Liver (tissue), 9 donors: ENCODE data around the gene EPHB2. TPM values are rescaled to one million over a fixed set of nuclear protein-coding genes. Genes with fewer than 3 reads are reported as not detected.

Experiments
- DNase-seq: peaks from one replicate; pipeline ENCODE4 v3.0.0-alpha.2; 2017; ENCODE audit warnings: low spot score
- H3K27ac ChIP-seq, 2 donors: one replicate each; pipeline ENCODE4 v1.7.0; 2013; ENCODE audit warnings: inconsistent platforms in 2 of 2, low read length in 2 of 2, control low read depth in 1 of 2, low read depth in 1 of 2, mild to moderate bottlenecking in 1 of 2
- H3K27me3 ChIP-seq, 4 donors: one replicate each; pipeline versions ENCODE4 v1.6.1 to v1.7.0; 2013; ENCODE audit warnings: low read length in 3 of 4, inconsistent platforms in 1 of 4, mild to moderate bottlenecking in 1 of 4, moderate library complexity in 1 of 4; ENCODE audit not compliant: control insufficient read depth in 4 of 4, insufficient read depth in 4 of 4
- H3K36me3 ChIP-seq, 4 donors: one replicate each; pipeline versions ENCODE4 v1.6.1 to v1.7.0; 2013; ENCODE audit warnings: low read length in 3 of 4, mild to moderate bottlenecking in 3 of 4, low read depth in 1 of 4, moderate library complexity in 1 of 4; ENCODE audit not compliant: control insufficient read depth in 4 of 4, insufficient read depth in 3 of 4
- H3K4me1 ChIP-seq, 4 donors: one replicate each; pipeline versions ENCODE4 v1.6.1 to v1.7.0; 2013; ENCODE audit warnings: low read length in 3 of 4, mild to moderate bottlenecking in 3 of 4, moderate library complexity in 1 of 4; ENCODE audit not compliant: control insufficient read depth in 4 of 4, insufficient read depth in 4 of 4
- H3K4me3 ChIP-seq, 3 donors: one replicate each; pipeline versions ENCODE4 v1.6.1 to v1.7.0; 2013; ENCODE audit warnings: low read length in 3 of 3, control low read depth in 1 of 3, low read depth in 1 of 3, mild to moderate bottlenecking in 1 of 3
- H3K9ac ChIP-seq, 2 donors: one replicate each; pipeline ENCODE4 v1.7.0; 2013; ENCODE audit warnings: low read length in 2 of 2, mild to moderate bottlenecking in 2 of 2, moderate library complexity in 2 of 2, control low read depth in 1 of 2, low read depth in 1 of 2
- H3K9me3 ChIP-seq, 4 donors: one replicate each; pipeline versions ENCODE4 v1.6.1 to v1.7.0; 2013; ENCODE audit warnings: low read length in 3 of 4; ENCODE audit not compliant: control insufficient read depth in 4 of 4
- EGR1 ChIP-seq, 2 donors: IDR thresholded peaks; 2 replicates each; pipeline ENCODE4 v1.6.1; 2016 to 2018; ENCODE audit warnings: antibody characterized with exemption in 2 of 2, low read depth in 2 of 2
- FOXA1 ChIP-seq: IDR thresholded peaks from 2 replicates; pipeline ENCODE4 v1.6.1; 2016; ENCODE audit warnings: antibody characterized with exemption
- FOXA2 ChIP-seq: IDR thresholded peaks from 2 replicates; pipeline ENCODE4 v1.6.1; 2016; ENCODE audit warnings: antibody characterized with exemption
- GABPA ChIP-seq, 2 donors: IDR thresholded peaks in 1 of 2; conservative IDR thresholded peaks in 1 of 2; 2 replicates each; pipeline ENCODE4 v1.6.1; 2016; ENCODE audit warnings: antibody characterized with exemption in 2 of 2, mild to moderate bottlenecking in 1 of 2, moderate library complexity in 1 of 2
- HNF4A ChIP-seq, 2 donors: conservative IDR thresholded peaks; 2 replicates each; pipeline ENCODE4 v1.6.1; 2016; ENCODE audit warnings: antibody characterized with exemption in 2 of 2, mild to moderate bottlenecking in 2 of 2
- HNF4G ChIP-seq: IDR thresholded peaks from 2 replicates; pipeline ENCODE4 v1.6.1; 2016; ENCODE audit warnings: antibody characterized with exemption
- JUND ChIP-seq, 2 donors: IDR thresholded peaks; 2 replicates each; pipeline ENCODE4 v1.6.1; 2016; ENCODE audit warnings: antibody characterized with exemption in 2 of 2
- MAX ChIP-seq: IDR thresholded peaks from 2 replicates; pipeline ENCODE4 v1.6.1; 2016; ENCODE audit warnings: antibody characterized with exemption
- NR2F2 ChIP-seq: IDR thresholded peaks from 2 replicates; pipeline ENCODE4 v1.6.1; 2016; ENCODE audit warnings: antibody characterized with exemption
- RAD21 ChIP-seq, 2 donors: IDR thresholded peaks; 2 replicates each; pipeline ENCODE4 v1.6.1; 2016; ENCODE audit warnings: antibody characterized with exemption in 2 of 2, mild to moderate bottlenecking in 2 of 2
- REST ChIP-seq: IDR thresholded peaks from 2 replicates; pipeline ENCODE4 v1.6.1; 2016; ENCODE audit warnings: antibody characterized with exemption, mild to moderate bottlenecking
- RXRA ChIP-seq, 2 donors: IDR thresholded peaks; 2 replicates each; pipeline ENCODE4 v1.6.1; 2017 to 2018; ENCODE audit warnings: antibody characterized with exemption in 2 of 2, mild to moderate bottlenecking in 1 of 2
- SP1 ChIP-seq: IDR thresholded peaks from 2 replicates; pipeline ENCODE4 v1.6.1; 2018; ENCODE audit warnings: antibody characterized with exemption, mild to moderate bottlenecking
- TAF1 ChIP-seq: conservative IDR thresholded peaks from 2 replicates; pipeline ENCODE4 v1.6.1; 2016; ENCODE audit warnings: antibody characterized with exemption, mild to moderate bottlenecking
- YY1 ChIP-seq: IDR thresholded peaks from 2 replicates; pipeline ENCODE4 v1.6.1; 2016; ENCODE audit warnings: antibody characterized with exemption, mild to moderate bottlenecking
- ZBTB33 ChIP-seq: IDR thresholded peaks from 2 replicates; pipeline ENCODE4 v1.6.1; 2016; ENCODE audit warnings: antibody characterized with exemption
- WGBS: extraction: QIAGEN DNeasy Blood & Tissue Kit; methylation state at CpG from one replicate; pipeline ENCODE4 v1.1.7; 2013; 5-methylcytosine and 5-hydroxymethylcytosine counted together
- polyA plus RNA-seq, 2 donors: library from polyadenylated mRNA; stranded (reverse) in 1 of 2; unstranded in 1 of 2; fragments of 200-250 nt in 1 of 2; fragments of >200 nt in 1 of 2; fragmentation: Nextera tagmentation in 1 of 2; extraction: Ambion mirVana in 1 of 2; gene quantifications; one replicate each; pipeline versions ENCODE4 v1.2.1 to v1.2.3, GENCODE V29; 2013 to 2015
- total RNA-seq, 2 donors: library from RNA; depleted of rRNA; stranded (reverse); fragments of >200 nt; gene quantifications; one replicate each; pipeline ENCODE4 v1.2.3, GENCODE V29; 2014
- TF ChIP-seq, protein P1 (sequence below): fragments of 150-350 bp; IDR thresholded peaks from 2 replicates; pipeline ENCODE4 v1.5.1; 2017; ENCODE audit warnings: improper control_type of control experiment, low read depth, low read length; ENCODE audit not compliant: missing input control
- TF ChIP-seq, protein P2 (sequence below): IDR thresholded peaks from 2 replicates; pipeline ENCODE4 v1.6.1; 2016; ENCODE audit warnings: antibody characterized with exemption
- donor health status: healthy.
- donor health status: healthy.
- donor health status: healthy.
- donor health status: healthy.
- donor health status: healthy.

The EPHB2 gene
- total and polyA plus RNA-seq, 4 donors: 0.07 to 1.0 (median 0.38) TPM

GRCh38 chr1:22741118-22741517, 30.5 kb downstream of the EPHB2 start (continued):
- no peak for TF ChIP-seq ZBTB33
- no peak for TF ChIP-seq HNF4A (conservative IDR thresholded peaks at IDR 0.05)

DNA sequence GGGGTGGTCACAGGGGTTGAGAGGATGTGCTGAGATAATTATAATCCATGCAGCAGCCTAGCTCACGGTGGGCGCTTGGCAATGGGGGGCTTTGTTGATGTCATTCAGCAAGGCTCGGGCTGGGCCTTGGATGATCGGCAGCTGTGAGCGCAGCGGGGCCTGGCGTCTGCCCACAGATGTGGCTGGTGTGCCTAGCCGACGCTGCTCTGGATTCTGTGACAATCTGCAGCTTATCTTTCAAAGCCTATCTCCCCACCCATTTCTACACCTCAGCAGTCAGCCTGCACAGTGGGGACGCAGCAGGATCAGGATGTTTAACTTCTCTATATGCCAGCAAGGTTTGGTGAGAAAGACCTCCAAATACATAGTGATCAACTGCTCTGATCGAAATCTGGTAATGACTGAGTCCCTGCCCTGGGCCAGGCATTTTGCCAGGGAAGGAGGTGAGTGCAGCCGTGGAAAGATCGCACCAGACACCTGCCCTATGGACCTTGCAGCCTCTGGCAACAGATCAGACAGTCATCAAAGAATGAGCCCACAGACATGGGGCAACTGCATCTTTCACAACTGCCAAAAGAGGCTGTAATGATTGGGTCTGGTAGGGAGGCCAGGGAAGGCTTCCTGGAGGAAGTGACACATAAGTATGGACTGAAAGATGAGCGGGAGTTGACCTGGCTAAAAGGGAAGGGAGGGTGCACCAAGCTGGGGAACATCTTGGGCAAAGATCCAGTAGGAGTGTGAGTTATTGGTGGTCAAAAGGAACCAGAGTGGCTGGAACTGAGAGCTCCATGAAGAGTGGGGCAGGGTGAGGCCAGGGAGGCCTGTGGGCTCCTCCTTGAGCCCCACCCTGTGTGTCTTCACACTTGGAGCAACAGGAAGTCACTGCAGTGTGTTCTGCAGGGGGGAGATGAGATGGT, 35.3 kb downstream of the EPHB2 start:
- no peak overlapping the region for H3K27ac ChIP-seq
- 36% methylated on average over 14 of the region's 14 CpGs for WGBS
- no peaks in the 10 kb centered on the region for H3K36me3 ChIP-seq
- H3K9me3 ChIP-seq: no peaks in the 10 kb centered on the region
- H3K27me3 ChIP-seq: no peaks in the 10 kb centered on the region
- DNase-seq: peak; percentile 45
- H3K9ac ChIP-seq: no peak overlapping the region
- no peak overlapping the region for H3K4me3 ChIP-seq
- H3K4me1 ChIP-seq: peaks cover 4 to 15% (median 8%) of the 10 kb centered on the region in 4 donors
- TF ChIP-seq GABPA (IDR thresholded peaks at IDR 0.05 in 1 of 2, conservative IDR thresholded peaks at IDR 0.05 in 1 of 2) (no peak), RXRA (IDR thresholded peaks at IDR 0.05) (peak; percentile 82 to 93), MAX (peak; percentile 82), FOXA2 (peak; percentile 65), RAD21 (IDR thresholded peaks at IDR 0.05) (peak; percentile 44 to 57), HNF4A (conservative IDR thresholded peaks at IDR 0.05) (peak; percentile 98), EGR1 (IDR thresholded peaks at IDR 0.05; ENCODE audit: low read depth in 2 of 2) (peak in 1 of 2 donors; percentile 71), FOXA1 (peak; percentile 54), TAF1 (no peak), REST (peak; percentile 74), NR2F2 (peak; percentile 33), ZBTB33 (peak; percentile 50), HNF4G (peak; percentile 97), JUND (IDR thresholded peaks at IDR 0.05) (peak; percentile 56 to 92), SP1 (peak; percentile 89), YY1 (no peak)
- TF ChIP-seq, protein P1, sequence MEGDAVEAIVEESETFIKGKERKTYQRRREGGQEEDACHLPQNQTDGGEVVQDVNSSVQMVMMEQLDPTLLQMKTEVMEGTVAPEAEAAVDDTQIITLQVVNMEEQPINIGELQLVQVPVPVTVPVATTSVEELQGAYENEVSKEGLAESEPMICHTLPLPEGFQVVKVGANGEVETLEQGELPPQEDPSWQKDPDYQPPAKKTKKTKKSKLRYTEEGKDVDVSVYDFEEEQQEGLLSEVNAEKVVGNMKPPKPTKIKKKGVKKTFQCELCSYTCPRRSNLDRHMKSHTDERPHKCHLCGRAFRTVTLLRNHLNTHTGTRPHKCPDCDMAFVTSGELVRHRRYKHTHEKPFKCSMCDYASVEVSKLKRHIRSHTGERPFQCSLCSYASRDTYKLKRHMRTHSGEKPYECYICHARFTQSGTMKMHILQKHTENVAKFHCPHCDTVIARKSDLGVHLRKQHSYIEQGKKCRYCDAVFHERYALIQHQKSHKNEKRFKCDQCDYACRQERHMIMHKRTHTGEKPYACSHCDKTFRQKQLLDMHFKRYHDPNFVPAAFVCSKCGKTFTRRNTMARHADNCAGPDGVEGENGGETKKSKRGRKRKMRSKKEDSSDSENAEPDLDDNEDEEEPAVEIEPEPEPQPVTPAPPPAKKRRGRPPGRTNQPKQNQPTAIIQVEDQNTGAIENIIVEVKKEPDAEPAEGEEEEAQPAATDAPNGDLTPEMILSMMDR: no peak
- TF ChIP-seq, protein P2, sequence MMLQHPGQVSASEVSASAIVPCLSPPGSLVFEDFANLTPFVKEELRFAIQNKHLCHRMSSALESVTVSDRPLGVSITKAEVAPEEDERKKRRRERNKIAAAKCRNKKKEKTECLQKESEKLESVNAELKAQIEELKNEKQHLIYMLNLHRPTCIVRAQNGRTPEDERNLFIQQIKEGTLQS: peak; percentile 91
